GM19240 (cell line): ENCODE data around the gene SRPK3.
"Not testable (repeated sequence)": the region's sequence is repeated elsewhere in the genome, so short reads cannot be mapped to it uniquely, and the experiment has no call there.

Source experiments
- DNase-seq: peaks from one replicate; pipeline ENCODE4 v3.0.0; 2011; ENCODE audit warnings: low spot score; ENCODE audit not compliant: insufficient read length

The SRPK3 gene

GRCh38 chrX:153780678-153781427, at the start of gene SRPK3:
Gene SRPK3, plus strand, starts transcription at chrX:153781041. Its CDS starts 46 bp downstream, at chrX:153781087.
- DNase-seq: no peak

GRCh38 chrX:153731117-153731844, 49.6 kb upstream of the SRPK3 start:
- DNase-seq: no peak

- no peak for DNase-seq
Observed at GRCh38 chrX:153731845-153732215, 49.0 kb upstream of the SRPK3 start.

GRCh38 chrX:153732401-153732800, 48.4 kb upstream of the SRPK3 start:
- no peak for DNase-seq

- DNase-seq: no peak
Observed at GRCh38 chrX:153733651-153734240, 47.1 kb upstream of the SRPK3 start.

- no peak for DNase-seq
Observed at GRCh38 chrX:153734871-153735270, 46.0 kb upstream of the SRPK3 start.

GRCh38 chrX:153735274-153735673, 45.6 kb upstream of the SRPK3 start:
- no peak for DNase-seq

GRCh38 chrX:153736071-153736820, 44.6 kb upstream of the SRPK3 start:
- no peak for DNase-seq

GRCh38 chrX:153736871-153737441, 43.9 kb upstream of the SRPK3 start:
- no peak for DNase-seq

GRCh38 chrX:153738056-153738605, 42.7 kb upstream of the SRPK3 start:
- no peak for DNase-seq

- no peak for DNase-seq
Observed at GRCh38 chrX:153739754-153740486, 40.9 kb upstream of the SRPK3 start.

- no peak for DNase-seq
Observed at GRCh38 chrX:153740631-153741222, 40.1 kb upstream of the SRPK3 start.

GRCh38 chrX:153741446-153741845, 39.4 kb upstream of the SRPK3 start:
- DNase-seq: no peak

GRCh38 chrX:153742111-153742510, 38.7 kb upstream of the SRPK3 start:
- not testable (repeated sequence) for DNase-seq

GRCh38 chrX:153742796-153743467, 37.9 kb upstream of the SRPK3 start:
- DNase-seq: not testable (repeated sequence)

- not testable (repeated sequence) for DNase-seq
Observed at GRCh38 chrX:153743468-153744209, 37.2 kb upstream of the SRPK3 start.

GRCh38 chrX:153744210-153745066, 36.4 kb upstream of the SRPK3 start:
- DNase-seq: no peak

- not testable (repeated sequence) for DNase-seq
Observed at GRCh38 chrX:153745067-153745433, 35.8 kb upstream of the SRPK3 start.
